Measurements from ENCODE around the gene PSMB1.
A peak's percentile ranks its signal among the peaks of the same experiment; 100 is the strongest.
"Not testable (repeated sequence)": the region's sequence is repeated elsewhere in the genome, so short reads cannot be mapped to it uniquely, and the experiment has no call there.

The PSMB1 gene

DNA sequence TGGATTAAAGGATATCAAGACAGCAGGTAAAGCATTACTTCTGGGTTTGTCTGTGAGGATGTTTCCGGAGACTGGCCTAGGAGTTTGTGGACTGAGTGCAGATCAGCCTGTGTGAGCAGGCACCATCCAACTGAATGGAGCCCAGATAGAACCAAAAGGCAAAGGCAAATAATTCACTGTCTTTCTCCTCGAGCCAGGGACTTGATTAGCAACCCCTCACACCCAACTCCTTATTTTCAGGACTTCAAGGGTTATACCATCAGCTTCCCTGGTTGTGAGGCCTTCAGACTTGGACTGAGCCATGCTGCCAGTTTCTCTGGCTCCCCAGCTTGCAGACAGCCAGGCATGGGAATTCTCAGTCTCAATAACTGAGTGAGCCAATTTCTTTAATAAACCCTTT, 19.3 kb downstream of the PSMB1 start:
- no peak for DNase-seq

GRCh38 chr6:170532867-170533488, 20.1 kb downstream of the PSMB1 start:
- no peak for DNase-seq

DNA sequence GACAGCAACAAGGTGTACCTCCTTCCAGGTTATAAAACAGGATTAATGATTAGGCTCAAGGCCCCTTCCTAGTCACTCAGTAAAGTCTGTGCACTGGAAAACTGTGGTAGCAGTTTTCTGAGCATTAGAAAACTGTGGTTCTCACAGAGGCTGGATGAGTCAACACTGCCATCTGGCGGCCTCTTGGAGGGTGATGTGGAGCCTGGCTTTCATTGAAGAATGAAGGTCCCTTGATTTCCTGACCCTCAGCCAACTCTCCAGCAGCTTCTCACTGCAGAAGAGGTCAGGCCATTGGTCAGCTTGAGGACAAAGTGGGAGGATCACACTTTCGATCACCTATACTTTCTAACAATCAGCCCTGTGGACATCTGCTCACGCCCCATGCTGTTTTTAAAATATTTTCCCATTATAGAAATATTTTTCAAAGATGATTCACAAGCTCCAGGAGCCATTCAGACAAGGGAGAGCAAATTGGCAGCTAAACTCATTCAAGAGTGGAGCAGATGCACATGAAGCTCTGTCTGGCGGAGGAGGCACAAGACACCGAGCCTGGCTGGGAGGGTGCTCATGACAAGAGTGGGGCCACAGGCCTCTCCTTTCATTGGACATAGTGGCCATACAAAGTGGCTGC, 23.2 kb downstream of the PSMB1 start:
- DNase-seq = peak; percentile 17 to 57 (median 39)

GRCh38 chr6:170527995-170528394, 25.1 kb downstream of the PSMB1 start:
- DNase-seq = not testable (repeated sequence)

DNA sequence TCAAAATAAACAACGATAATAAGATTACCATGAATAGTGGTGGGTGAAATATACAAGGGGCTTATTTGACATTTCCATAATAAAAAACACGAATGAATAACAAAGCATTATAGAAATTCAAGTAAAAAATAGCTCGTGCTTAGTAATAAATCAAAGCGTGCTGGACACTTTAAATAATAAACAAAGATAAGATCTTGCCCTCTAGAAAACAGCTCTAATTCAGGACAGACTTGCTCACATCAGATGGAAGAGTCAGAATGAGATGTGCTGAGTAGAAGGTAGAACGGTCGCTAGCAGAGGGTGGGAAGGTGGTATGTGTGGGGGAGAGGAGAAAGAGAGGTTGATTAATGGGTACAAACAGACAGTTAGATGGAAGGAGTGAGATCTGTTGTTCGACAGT, 27.3 kb downstream of the PSMB1 start:
- DNase-seq = no peak

GRCh38 chr6:170524172-170524502, 29.0 kb downstream of the PSMB1 start:
- no peak for DNase-seq

DNA sequence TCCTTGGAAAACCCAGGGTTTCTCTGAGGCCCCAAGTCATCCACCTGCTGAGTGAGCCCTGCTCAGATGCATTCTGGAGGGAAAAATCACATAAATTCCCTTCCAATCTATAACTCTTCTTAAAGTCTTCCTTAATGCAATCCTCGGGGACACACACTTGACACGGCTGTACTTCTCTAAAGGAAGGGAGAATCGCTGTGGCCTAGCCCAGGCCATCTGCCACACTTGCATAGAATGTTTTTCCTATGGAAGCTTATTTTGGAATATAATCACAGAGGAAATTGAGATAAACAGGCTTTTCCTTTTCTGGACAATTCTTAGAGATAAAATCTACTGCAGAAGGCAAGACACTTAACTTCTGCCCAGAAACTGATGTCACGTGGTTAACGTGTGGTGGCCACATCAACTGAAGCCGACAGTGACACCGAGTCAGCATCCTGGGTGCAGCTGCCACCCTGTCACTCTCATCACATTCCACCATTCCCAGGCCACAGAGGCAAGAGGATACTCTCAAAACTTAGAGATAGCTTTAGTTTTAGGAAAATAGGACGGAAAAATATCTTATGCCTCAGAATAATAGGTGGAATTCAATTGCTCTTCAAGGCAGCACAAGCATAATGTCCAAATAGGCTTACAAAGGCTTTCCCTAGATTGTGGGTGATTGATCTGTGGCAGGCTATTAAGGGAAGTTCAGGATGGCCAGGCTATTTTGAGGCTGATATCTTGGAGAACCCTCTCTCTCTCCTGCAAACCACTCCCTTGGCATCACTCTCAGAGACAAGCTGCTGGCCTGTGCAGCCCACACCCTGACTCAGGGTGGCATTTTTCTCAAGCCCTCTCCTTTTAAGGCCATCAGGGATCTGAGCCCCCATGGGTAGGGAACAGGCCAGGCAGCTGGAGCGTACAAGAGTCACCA, 29.6 kb downstream of the PSMB1 start:
- DNase-seq = peak in 1 of 5 experiments; percentile 67

DNA sequence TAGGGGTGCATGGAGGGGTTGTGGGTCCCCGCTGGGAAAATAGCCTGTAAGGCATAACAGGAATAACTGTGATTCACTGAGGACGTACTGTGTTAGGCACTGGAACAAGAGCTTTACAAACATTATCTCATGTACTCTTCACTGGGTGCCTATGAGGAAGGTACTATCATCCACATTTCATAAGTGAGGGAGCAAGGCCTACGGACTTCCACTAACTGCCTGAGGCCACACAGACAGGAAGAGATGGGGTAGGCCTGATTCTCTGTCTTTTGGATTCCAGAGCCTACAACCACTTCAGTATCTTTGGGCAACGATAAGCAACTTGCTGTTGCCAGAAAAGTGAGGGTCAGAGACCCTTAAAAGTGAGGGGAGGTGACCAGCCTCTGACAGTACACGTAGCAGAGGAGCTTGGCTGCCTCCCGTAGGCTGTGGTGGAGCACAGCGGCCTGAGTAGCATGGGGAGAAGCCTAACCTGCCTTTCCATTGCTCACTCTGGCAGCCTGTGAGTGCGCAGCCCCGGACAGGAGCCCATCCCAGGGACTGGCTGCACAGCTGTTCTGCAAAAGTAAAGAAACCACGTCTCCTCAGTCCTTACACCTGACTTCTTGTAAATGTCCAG, 30.4 kb downstream of the PSMB1 start:
- peak in 1 of 5 experiments; percentile 14 for DNase-seq

DNA sequence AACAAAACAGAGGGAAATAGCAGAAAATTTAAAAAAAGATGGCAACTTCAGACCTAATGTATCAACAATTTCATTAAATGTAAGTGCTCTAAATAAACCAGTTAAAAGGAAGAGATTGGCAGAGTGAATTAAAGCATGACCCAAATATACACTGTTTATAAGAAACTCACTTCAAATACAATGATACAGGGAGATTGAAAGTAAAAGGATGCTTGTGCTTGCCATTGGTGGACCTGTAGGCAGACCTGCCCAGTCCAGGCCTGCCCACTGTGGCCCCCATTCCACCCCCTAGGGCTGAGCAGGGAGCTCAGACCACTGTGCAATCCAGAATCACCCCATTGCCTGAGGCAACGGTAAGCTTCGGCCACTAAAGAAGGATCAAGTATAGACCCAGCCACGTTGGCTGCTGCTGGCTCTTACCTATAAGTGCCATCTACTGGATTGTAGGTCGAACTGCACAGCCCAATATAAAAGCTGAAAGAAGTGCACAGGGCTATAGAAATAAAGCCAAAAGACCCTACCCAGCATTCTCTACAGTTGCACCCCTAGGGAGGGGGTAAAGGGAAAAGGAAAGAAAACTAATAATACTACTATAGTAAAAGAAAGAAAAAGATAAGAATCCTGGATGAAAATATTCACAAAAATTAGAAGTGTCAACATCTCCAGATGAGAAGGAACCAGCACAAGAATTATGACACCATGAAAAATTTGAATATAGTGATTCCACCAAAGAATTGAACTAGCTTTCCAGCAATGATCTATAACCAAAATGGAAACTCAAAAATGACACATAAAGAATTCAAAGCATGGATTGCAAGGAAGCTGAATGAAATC, 36.1 kb downstream of the PSMB1 start:
- DNase-seq = peak in 3 of 5 experiments; percentile 6 to 58 (median 23)

DNA sequence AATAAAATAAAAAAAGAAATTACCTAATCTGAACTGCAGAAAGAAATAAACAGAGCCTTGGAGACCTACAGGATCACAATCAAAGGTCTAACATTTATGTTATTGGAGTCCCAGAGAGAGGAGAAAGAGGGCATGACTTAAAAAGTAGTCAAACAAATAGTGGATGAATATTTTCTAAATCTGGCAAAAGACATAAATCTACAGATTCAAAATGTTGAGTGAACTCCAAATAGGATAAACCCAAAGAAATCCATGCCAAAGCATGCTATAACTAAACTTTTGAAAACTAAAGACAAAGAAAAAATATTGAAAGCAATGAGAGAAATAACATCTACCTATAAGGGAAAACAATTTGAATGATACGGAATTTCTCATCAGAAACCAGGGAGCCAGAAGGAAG, 38.2 kb downstream of the PSMB1 start:
- DNase-seq = no peak

GRCh38 chr6:170512249-170512648, 40.9 kb downstream of the PSMB1 start:
- DNase-seq = no peak

GRCh38 chr6:170510631-170511030, 42.5 kb downstream of the PSMB1 start:
- no peak for DNase-seq

DNA sequence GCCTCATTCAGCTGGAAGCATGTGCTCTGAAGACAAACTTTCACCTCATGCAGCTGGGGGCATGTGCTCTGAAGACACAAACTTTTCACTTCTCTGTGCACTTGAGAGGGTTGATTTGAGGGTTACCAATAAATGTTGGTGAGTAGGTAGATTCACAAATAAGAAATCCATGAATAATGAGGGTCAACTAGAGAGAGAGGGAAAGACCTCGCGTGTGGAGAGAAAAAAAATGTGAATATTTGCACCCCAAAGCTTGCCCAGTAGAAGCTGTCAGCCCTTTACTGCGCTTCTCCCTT, 43.4 kb downstream of the PSMB1 start:
- no peak for DNase-seq

DNA sequence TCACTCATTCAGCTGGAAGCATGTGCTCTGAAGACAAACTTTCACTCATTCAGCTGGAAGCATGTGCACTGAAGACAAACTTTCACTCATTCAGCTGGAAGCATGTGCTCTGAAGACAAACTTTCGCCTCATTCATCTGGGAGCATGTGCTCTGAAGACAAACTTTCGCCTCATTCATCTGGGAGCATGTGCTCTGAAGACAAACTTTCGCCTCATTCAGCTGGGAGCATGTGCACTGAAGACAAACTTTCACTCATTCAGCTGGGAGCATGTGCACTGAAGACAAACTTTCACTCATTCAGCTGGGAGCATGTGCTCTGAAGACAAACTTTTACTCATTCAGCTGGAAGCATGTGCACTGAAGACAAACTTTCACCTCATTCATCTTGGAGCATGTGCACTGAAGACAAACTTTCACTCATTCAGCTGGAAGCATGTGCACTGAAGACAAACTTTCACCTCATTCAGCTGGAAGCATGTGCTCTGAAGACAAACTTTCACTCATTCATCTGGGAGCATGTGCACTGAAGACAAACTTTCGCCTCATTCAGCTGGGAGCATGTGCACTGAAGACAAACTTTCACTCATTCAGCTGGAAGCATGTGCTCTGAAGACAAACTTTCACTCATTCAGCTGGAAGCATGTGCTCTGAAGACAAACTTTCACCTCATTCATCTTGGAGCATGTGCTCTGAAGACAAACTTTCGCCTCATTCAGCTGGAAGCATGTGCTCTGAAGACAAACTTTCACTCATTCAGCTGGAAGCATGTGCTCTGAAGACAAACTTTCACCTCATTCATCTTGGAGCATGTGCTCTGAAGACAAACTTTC, 44.0 kb downstream of the PSMB1 start:
- DNase-seq = not testable (repeated sequence)

DNA sequence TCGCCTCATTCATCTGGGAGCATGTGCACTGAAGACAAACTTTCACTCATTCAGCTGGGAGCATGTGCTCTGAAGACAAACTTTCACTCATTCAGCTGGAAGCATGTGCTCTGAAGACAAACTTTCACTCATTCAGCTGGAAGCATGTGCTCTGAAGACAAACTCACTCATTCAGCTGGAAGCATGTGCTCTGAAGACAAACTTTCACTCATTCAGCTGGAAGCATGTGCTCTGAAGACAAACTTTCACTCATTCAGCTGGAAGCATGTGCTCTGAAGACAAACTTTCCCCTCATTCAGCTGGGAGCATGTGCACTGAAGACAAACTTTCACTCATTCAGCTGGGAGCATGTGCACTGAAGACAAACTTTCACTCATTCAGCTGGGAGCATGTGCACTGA, 44.8 kb downstream of the PSMB1 start:
- DNase-seq = not testable (repeated sequence)

DNA sequence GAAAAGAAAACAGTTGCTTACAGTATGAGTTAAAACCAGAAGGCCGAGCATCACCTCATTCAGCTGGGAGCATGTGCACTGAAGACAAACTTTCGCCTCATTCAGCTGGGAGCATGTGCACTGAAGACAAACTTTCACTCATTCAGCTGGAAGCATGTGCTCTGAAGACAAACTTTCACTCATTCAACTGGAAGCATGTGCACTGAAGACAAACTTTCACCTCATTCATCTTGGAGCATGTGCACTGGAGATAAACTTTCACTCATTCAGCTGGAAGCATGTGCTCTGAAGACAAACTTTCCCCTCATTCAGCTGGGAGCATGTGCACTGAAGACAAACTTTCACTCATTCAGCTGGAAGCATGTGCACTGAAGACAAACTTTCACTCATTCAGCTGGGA, 45.4 kb downstream of the PSMB1 start:
- DNase-seq = not testable (repeated sequence)

DNA sequence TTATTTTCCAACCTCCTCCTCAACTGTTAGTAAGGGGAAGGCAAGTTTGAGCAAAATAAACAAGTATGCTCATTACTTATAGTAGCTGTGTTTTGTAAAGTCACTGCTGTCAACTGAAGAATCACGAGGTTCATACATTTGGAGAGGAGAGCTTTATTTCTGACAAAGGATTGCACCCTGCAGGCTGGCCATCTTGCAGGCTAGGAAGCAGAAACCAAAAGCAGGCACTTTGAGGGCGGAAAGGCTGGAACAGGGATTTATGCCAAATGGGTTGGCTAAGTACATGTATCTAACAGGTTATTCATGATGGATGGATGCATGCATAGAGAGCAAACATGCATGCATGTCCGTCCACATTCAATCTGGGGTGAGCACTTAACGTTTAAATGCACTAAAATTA, 46.7 kb downstream of the PSMB1 start:
- DNase-seq = no peak

DNA sequence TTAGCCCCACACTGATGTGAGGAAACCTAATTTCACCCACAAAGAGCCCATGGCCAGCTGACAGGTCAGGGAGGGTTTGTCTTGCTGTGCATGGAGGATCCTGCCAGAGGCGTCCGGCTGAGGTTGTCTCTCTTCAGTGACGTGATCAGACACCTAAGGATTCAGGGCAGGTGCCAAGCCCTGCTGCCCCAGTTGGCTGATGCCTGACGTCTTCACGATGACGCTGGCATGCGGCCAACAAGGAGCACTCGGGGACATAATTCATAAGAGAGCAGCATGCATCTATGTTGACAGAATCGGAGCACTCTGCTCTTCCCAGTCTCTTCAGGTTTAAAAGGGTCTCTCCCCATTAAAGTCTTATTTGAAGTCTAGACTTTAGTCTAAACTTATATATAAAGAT, 47.8 kb downstream of the PSMB1 start:
- DNase-seq = no peak

- DNase-seq = no peak
These were observed 48.6 kb downstream of the PSMB1 start for GRCh38 chr6:170504479-170504878.

DNA sequence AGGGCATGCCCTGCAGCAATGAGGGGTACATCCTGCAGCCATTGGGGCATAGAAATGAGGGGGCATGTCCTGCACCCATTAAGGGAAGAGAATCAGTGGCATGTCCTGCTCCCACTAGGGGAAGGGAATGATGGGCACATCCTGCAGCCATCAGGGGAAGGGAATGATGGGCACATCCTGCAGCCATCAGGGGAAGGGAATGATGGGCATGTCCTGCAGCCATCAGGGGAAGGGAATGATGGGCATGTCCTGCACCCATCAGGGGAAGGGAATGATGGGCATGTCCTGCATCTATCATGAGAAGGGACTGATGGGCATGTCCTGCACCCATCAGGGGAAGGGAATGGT, 49.7 kb downstream of the PSMB1 start:
- DNase-seq = no peak

DNA sequence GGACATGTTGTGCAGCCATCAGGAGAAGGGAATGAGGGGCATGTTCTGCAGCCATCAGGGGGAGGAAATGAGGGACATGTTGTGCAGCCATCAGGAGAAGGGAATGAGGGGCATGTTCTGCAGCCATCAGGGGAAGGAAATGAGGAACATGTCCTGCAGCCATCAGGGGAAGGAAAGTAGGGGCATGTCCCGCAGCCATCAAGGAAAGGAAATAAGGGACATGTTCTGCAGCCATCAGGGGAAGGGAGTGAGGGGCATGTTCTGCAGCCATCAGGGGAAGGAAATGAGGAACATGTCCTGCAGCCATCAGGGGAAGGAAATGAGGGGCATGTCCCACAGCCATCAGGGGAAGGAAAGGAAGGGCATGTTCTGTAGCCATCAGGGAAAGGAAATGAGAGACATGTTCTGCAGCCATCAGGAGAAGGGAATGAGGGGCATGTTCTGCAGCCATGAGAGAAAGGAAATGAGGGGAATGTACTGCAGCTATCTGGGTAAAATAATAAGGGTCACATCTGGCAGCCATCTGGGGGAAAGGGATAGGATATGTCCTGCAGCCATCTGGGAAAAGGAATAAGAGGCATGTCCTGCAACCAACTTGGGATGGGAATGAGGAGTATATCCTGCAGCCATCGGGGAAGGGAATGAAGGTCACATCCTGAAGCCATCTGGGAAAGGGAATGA, 50.2 kb downstream of the PSMB1 start:
- not testable (repeated sequence) for DNase-seq

Data from T-helper 2 cell (primary cell).